Omental fat pad (tissue), 4 donors: Measurements from ENCODE around the gene TBCE. TPM values are rescaled to one million over a fixed set of nuclear protein-coding genes. Genes with fewer than 3 reads are reported as not detected.

ENCODE experiments used
- ATAC-seq: fragments of 150-250 bp; one replicate; pipeline ENCODE4 v1.9.1; 2016; ENCODE audit warnings: mild to moderate bottlenecking, moderate library complexity; ENCODE audit not compliant: low FRiP score
- DNase-seq: peaks from one replicate; pipeline ENCODE4 v3.0.0-alpha.2; 2019; ENCODE audit warnings: low spot score
- total RNA-seq, 4 donors: library from RNA; depleted of rRNA; stranded (reverse); fragments of >200 nt; gene quantifications; one replicate each; pipeline ENCODE4 v1.1.0, GENCODE V29; 2016
- TF ChIP-seq, protein P1 (sequence below), 3 donors: fragments of 450-650 bp; IDR thresholded peaks; one replicate each; pipeline ENCODE4 v1.5.1; 2016 to 2017; ENCODE audit warnings: antibody characterized with exemption in 3 of 3, mild to moderate bottlenecking in 3 of 3, moderate library complexity in 2 of 3

TBCE gene, protein sequence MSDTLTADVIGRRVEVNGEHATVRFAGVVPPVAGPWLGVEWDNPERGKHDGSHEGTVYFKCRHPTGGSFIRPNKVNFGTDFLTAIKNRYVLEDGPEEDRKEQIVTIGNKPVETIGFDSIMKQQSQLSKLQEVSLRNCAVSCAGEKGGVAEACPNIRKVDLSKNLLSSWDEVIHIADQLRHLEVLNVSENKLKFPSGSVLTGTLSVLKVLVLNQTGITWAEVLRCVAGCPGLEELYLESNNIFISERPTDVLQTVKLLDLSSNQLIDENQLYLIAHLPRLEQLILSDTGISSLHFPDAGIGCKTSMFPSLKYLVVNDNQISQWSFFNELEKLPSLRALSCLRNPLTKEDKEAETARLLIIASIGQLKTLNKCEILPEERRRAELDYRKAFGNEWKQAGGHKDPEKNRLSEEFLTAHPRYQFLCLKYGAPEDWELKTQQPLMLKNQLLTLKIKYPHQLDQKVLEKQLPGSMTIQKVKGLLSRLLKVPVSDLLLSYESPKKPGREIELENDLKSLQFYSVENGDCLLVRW
- 10 to 100 TPM; 10.9 to 27.3 (median 19.2) TPM for total RNA-seq

DNA sequence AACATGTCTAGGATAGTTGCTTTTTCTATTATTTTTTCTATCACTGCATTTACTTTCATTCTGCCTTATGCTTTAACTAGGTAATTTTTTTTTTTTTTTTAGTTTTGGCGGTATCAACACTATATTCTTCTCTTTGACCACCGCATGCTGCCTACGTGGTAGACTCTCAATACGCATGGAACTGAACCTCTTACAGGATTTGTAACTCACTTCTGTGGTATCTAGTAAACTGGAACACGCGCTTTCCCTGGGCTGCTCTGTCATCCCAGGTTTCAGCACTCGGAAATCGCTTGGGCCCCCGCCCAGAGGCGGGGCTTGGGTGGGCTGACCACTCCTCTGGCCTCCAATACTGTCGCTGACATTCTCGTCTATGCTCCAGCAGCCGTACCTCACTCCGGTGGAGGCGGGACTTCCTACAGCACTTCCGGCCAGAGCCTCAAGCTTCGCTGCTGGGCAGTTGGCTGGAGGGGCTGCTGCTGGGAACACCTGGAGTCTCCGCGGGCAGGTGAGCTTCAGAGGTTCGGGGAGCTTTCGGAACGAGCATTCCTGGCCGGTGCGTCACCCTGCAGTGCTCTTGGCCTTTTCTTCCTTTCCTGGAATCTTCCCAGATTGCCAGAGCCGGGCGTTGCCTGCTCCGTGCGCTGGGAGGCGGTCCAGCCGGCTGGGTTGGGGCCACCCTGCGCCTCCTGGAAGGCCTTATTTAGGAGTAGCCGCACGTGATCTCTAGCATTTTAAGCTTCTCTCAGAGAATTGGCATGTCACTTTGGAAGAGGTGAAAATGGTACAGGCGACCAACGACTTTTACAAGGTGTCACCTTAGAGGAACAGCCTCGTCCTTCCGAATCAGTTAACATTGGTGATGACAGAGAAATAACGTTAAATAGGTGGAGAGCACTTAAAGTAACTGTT is at the start of gene TBCE:
TSS of gene TBCE (plus strand) at position 428 of the 909 bp plus-strand sequence. CDS start 12,623 bp downstream, outside the sequence.
- DNase-seq (peak; percentile 89), ATAC-seq (peak; percentile 100)
- TF ChIP-seq, protein P1, sequence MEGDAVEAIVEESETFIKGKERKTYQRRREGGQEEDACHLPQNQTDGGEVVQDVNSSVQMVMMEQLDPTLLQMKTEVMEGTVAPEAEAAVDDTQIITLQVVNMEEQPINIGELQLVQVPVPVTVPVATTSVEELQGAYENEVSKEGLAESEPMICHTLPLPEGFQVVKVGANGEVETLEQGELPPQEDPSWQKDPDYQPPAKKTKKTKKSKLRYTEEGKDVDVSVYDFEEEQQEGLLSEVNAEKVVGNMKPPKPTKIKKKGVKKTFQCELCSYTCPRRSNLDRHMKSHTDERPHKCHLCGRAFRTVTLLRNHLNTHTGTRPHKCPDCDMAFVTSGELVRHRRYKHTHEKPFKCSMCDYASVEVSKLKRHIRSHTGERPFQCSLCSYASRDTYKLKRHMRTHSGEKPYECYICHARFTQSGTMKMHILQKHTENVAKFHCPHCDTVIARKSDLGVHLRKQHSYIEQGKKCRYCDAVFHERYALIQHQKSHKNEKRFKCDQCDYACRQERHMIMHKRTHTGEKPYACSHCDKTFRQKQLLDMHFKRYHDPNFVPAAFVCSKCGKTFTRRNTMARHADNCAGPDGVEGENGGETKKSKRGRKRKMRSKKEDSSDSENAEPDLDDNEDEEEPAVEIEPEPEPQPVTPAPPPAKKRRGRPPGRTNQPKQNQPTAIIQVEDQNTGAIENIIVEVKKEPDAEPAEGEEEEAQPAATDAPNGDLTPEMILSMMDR (IDR thresholded peaks at IDR 0.05), result no peak

DNA sequence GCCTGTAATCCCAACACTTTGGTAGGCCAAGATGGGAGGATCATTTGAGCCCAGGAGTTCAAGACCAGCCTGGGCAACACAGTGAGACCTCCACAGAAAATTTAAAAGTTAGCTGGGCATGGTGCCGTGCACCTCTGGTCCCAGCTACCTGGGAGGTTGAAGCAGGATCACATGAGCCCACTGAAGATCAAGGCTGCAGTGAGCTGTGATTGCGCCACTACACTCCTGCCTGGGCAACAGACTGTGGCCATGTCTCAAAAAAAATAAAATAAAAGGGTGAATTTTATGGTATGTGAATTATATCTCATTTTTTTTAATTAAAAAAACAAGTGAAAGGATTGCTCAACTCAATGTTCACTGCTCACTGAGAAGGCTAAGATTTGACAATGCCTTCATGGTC is 48.0 kb upstream of the TBCE start:
- TF ChIP-seq, protein P1 (IDR thresholded peaks at IDR 0.05), result no peak
- DNase-seq (no peak), ATAC-seq (no peak)

DNA sequence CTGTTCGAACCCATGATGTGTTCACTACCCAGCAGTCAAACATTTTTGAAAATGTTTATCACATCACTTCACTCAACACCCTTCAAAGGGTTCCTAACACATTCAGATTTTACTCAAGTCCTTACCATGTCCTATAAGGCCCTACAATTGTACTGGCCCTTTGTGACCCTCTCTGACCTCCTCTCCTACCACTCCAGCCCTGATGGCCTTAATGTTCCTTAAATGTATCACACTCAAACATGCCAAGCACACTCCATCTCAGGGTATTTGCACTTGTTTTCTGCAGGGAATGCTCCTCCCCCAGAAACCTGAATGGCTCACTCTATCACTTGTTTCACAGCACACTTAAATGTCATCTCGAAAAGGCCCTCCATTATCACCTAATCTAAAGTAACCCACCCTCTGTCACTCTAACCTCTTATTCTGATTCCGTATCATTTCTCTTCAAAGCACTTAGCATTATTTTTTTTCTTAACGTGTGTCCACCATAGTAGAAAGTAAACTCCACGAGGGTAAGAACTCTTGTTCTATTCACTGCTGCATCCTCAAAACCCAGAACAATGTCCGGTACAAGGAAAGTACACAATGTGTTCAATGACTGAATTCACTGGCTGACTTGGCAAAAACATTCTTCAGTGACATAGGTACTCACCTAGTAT is 46.6 kb upstream of the TBCE start:
- TF ChIP-seq, protein P1 (IDR thresholded peaks at IDR 0.05), result no peak
- ATAC-seq (no peak), DNase-seq (no peak)

DNA sequence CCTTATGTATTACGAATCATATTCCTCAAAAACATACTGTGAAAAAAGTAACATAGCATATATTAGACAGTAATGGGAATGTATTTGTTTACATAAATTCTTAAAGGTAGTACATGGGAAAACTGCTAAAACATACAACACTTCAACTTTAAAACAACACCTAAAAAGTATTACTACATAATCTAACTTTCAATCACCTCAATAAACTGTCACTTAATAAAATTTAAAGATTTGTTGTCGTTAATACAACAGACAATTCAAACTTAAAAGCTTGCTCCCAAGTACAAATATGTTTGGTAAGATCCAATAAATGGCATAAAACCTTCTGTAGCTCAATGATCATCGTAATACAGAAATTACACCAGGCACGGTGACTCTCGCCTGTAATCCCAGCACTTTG is 42.9 kb upstream of the TBCE start:
- ATAC-seq (no peak), DNase-seq (no peak)
- TF ChIP-seq, protein P1 (IDR thresholded peaks at IDR 0.05), result no peak

DNA sequence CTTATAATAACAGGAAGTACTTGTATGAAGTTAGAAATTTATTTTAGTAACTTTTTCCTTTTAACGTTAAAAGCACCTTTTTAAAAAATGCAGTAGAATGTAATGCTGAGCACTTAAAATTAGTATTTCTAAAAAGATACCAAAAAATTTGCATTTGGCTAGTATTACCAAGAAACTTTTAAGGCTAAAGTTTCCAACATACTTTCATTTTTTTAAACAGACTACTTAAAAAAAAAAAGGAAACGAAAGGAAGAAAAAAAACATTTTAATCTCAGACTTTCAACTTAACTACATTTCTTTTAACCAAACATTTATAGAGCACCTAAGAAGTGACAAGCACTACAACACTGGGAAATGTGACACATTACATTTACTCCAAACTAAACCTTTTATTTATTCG is 42.1 kb upstream of the TBCE start:
- ATAC-seq, result no peak
- no peak for DNase-seq
- TF ChIP-seq, protein P1 (IDR thresholded peaks at IDR 0.05), result no peak

DNA sequence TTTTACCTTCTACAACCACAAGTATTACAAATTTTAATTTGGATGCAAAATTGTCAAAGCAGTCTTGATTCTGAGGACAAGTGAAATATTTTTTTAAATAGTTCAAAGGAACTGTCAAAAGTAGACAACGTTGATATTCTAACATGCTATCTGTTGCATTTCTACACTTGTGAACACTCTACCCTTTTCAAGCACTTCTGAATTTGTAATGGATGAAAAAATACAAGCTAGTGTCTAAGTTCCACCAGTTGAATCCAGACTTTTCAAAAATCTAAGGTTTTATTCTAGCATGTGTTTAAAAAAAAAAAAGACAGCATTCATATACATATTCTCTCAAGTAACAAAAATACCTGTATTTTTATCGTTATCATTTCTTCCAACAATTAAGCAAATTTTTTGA is 41.4 kb upstream of the TBCE start:
- DNase-seq (no peak), ATAC-seq (no peak)
- TF ChIP-seq, protein P1 (IDR thresholded peaks at IDR 0.05), result no peak
